SK-N-SH treated with all-trans-retinoic acid at 6 μM for 48 hours (cell line): ENCODE data around the gene FGGY.

Experiments used
- ATAC-seq: fragments of 200-7000 bp; cut with Tn5 transposase; 3 replicates; pipeline ENCODE4 v1.9.1; 2020; ENCODE audit warnings: mild to moderate bottlenecking, moderate library complexity
- ARNTL ChIP-seq: fragments of 450-650 bp; formaldehyde crosslinking; IDR thresholded peaks from 2 replicates; pipeline ENCODE4 v1.5.0; 2020; ENCODE audit warnings: low read depth, mild to moderate bottlenecking, moderate library complexity, borderline replicate concordance
- BACH2 ChIP-seq: fragments of 250-450 bp; sonication (Bioruptor Pico); IDR thresholded peaks from 2 replicates; pipeline ENCODE4 v1.9.0; 2021; ENCODE audit warnings: mild to moderate bottlenecking, borderline replicate concordance
- CSDC2 ChIP-seq: fragments of 250-450 bp; sonication (Bioruptor Pico); IDR thresholded peaks from 2 replicates; pipeline ENCODE4 v1.5.0; 2020; ENCODE audit warnings: mild to moderate bottlenecking, moderate library complexity
- ESRRG ChIP-seq: fragments of 250-450 bp; sonication (Bioruptor Pico); IDR thresholded peaks from 2 replicates; pipeline ENCODE4 v1.6.1; 2021; ENCODE audit warnings: mild to moderate bottlenecking
- GLIS3 ChIP-seq: fragments of 250-450 bp; sonication (Bioruptor Pico); IDR thresholded peaks from 2 replicates; pipeline ENCODE4 v1.5.0; 2020; ENCODE audit warnings: mild to moderate bottlenecking, moderate library complexity
- ISL1 ChIP-seq: fragments of 250-450 bp; sonication (Bioruptor Pico); IDR thresholded peaks from 2 replicates; pipeline ENCODE4 v2.1.2; 2022; ENCODE audit warnings: mild to moderate bottlenecking, moderate library complexity
- OSR1 ChIP-seq: fragments of 250-450 bp; sonication (Bioruptor Pico); IDR thresholded peaks from 2 replicates; pipeline ENCODE4 v1.8.0; 2022; ENCODE audit warnings: moderate library complexity, mild to moderate bottlenecking, inconsistent platforms
- PPARA ChIP-seq: fragments of 250-450 bp; sonication (Bioruptor Pico); IDR thresholded peaks from 2 replicates; pipeline ENCODE4 v1.5.0; 2020; ENCODE audit warnings: mild to moderate bottlenecking, borderline replicate concordance
- RARB ChIP-seq: fragments of 250-450 bp; sonication (Bioruptor Pico); IDR thresholded peaks from 2 replicates; pipeline ENCODE4 v1.8.0; 2021; ENCODE audit warnings: mild to moderate bottlenecking, moderate library complexity
- SNAI2 ChIP-seq: fragments of 250-450 bp; sonication (Bioruptor Pico); IDR thresholded peaks from 2 replicates; pipeline ENCODE4 v1.5.0; 2020; ENCODE audit warnings: mild to moderate bottlenecking, moderate library complexity
- TCF4 ChIP-seq: fragments of 250-450 bp; sonication (Bioruptor Pico); IDR thresholded peaks from 2 replicates; pipeline ENCODE4 v1.8.0; 2021; ENCODE audit warnings: mild to moderate bottlenecking, moderate library complexity, borderline replicate concordance
- TOX ChIP-seq: fragments of 250-450 bp; sonication (Bioruptor Pico); IDR thresholded peaks from 2 replicates; pipeline ENCODE4 v1.8.0; 2021; ENCODE audit warnings: mild to moderate bottlenecking, moderate library complexity, borderline replicate concordance
- ZC3H10 ChIP-seq: fragments of 250-450 bp; sonication (Bioruptor Pico); IDR thresholded peaks from 2 replicates; pipeline ENCODE4 v1.5.1; 2021; ENCODE audit warnings: mild to moderate bottlenecking, moderate library complexity
- ZFP3 ChIP-seq: fragments of 250-450 bp; sonication (Bioruptor Pico); IDR thresholded peaks from 2 replicates; pipeline ENCODE4 v1.5.0; 2020; ENCODE audit warnings: mild to moderate bottlenecking, moderate library complexity
- ZNF565 ChIP-seq: fragments of 450-650 bp; formaldehyde crosslinking; conservative IDR thresholded peaks from 2 replicates; pipeline ENCODE4 v1.5.0; 2020; ENCODE audit warnings: low read depth, mild to moderate bottlenecking, moderate library complexity
- ZNF70 ChIP-seq: fragments of 450-650 bp; formaldehyde crosslinking; IDR thresholded peaks from 2 replicates; pipeline ENCODE4 v1.5.0; 2020; ENCODE audit warnings: mild to moderate bottlenecking, moderate library complexity
- ZNF8 ChIP-seq: fragments of 450-650 bp; formaldehyde crosslinking; IDR thresholded peaks from 2 replicates; pipeline ENCODE4 v1.5.0; 2020; ENCODE audit warnings: mild to moderate bottlenecking, moderate library complexity
- TF ChIP-seq, protein P1 (sequence below): fragments of 250-450 bp; sonication (Bioruptor Pico); IDR thresholded peaks from 2 replicates; pipeline ENCODE4 v1.5.1; 2020; ENCODE audit warnings: low read depth, mild to moderate bottlenecking, moderate library complexity
- TF ChIP-seq, protein P2 (sequence below): fragments of 250-450 bp; sonication (Bioruptor Pico); IDR thresholded peaks from 2 replicates; pipeline ENCODE4 v1.5.1; 2021; ENCODE audit warnings: mild to moderate bottlenecking, moderate library complexity
- TF ChIP-seq, protein P3 (sequence below): fragments of 250-450 bp; sonication (Bioruptor Pico); IDR thresholded peaks from 2 replicates; pipeline ENCODE4 v1.8.0; 2021; ENCODE audit warnings: low read depth, mild to moderate bottlenecking, moderate library complexity, borderline replicate concordance
- TF ChIP-seq, protein P4 (sequence below): fragments of 250-450 bp; sonication (Bioruptor Pico); IDR thresholded peaks from 2 replicates; pipeline ENCODE4 v1.5.0; 2020; ENCODE audit warnings: mild to moderate bottlenecking, moderate library complexity
- TF ChIP-seq, protein P5 (sequence below): fragments of 250-450 bp; sonication (Bioruptor Pico); IDR thresholded peaks from 2 replicates; pipeline ENCODE4 v1.8.0; 2020; ENCODE audit warnings: mild to moderate bottlenecking, moderate library complexity, borderline replicate concordance

Gene FGGY

DNA sequence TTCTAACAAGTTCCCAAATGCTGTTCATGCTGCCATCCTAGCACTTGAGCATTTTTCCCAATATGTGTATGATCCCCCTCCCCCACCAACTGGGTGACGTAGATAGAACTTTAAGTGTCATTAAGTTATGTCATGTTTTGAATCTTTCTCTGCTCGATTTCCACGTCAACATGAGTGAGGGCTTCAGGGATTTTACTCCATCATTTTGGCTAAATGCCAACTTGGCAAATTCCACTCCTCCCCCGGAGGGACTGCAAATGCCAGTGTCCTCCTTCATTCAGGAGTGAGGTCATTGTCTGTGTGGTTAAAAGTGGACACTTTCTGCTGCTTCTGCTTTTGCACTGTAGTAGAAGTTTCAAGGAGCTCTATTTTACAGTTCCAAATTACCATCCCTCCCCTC, 201.7 kb downstream of the FGGY start:
- peak; percentile 77 for ATAC-seq
- no peak for TF ChIP-seq ESRRG (CRISPR knock-in tag)
- TF ChIP-seq, protein P1, sequence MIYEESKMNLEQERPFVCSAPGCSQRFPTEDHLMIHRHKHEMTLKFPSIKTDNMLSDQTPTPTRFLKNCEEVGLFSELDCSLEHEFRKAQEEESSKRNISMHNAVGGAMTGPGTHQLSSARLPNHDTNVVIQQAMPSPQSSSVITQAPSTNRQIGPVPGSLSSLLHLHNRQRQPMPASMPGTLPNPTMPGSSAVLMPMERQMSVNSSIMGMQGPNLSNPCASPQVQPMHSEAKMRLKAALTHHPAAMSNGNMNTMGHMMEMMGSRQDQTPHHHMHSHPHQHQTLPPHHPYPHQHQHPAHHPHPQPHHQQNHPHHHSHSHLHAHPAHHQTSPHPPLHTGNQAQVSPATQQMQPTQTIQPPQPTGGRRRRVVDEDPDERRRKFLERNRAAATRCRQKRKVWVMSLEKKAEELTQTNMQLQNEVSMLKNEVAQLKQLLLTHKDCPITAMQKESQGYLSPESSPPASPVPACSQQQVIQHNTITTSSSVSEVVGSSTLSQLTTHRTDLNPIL, result 0 out of 2 replicates have a peak, but pooled peaks have one; percentile 27
- TF ChIP-seq, all 23 proteins: peak for 1

- peak; percentile 55 for ATAC-seq
- no peak for TF ChIP-seq ZNF565 (CRISPR knock-in tag)
- TF ChIP-seq OSR1 (CRISPR knock-in tag), result no peak
- no peak for TF ChIP-seq ZNF70
- TF ChIP-seq, protein P2, sequence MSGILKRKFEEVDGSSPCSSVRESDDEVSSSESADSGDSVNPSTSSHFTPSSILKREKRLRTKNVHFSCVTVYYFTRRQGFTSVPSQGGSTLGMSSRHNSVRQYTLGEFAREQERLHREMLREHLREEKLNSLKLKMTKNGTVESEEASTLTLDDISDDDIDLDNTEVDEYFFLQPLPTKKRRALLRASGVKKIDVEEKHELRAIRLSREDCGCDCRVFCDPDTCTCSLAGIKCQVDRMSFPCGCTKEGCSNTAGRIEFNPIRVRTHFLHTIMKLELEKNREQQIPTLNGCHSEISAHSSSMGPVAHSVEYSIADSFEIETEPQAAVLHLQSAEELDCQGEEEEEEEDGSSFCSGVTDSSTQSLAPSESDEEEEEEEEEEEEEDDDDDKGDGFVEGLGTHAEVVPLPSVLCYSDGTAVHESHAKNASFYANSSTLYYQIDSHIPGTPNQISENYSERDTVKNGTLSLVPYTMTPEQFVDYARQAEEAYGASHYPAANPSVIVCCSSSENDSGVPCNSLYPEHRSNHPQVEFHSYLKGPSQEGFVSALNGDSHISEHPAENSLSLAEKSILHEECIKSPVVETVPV, result no peak
- TF ChIP-seq, protein P3, sequence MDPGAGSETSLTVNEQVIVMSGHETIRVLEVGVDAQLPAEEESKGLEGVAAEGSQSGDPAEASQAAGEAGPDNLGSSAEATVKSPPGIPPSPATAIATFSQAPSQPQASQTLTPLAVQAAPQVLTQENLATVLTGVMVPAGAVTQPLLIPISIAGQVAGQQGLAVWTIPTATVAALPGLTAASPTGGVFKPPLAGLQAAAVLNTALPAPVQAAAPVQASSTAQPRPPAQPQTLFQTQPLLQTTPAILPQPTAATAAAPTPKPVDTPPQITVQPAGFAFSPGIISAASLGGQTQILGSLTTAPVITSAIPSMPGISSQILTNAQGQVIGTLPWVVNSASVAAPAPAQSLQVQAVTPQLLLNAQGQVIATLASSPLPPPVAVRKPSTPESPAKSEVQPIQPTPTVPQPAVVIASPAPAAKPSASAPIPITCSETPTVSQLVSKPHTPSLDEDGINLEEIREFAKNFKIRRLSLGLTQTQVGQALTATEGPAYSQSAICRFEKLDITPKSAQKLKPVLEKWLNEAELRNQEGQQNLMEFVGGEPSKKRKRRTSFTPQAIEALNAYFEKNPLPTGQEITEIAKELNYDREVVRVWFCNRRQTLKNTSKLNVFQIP (CRISPR knock-in tag), result no peak
- no peak for TF ChIP-seq BACH2 (CRISPR knock-in tag)
- TF ChIP-seq CSDC2, result no peak
- TF ChIP-seq ZNF8, result no peak
- no peak for TF ChIP-seq ESRRG (CRISPR knock-in tag)
- no peak for TF ChIP-seq ISL1 (CRISPR knock-in tag)
- TF ChIP-seq TOX, result no peak
- no peak for TF ChIP-seq ARNTL (CRISPR knock-in tag)
- no peak for TF ChIP-seq SNAI2 (CRISPR knock-in tag)
- TF ChIP-seq PPARA (CRISPR knock-in tag), result no peak
- TF ChIP-seq ZFP3 (CRISPR knock-in tag), result no peak
- no peak for TF ChIP-seq TCF4 (CRISPR knock-in tag)
- TF ChIP-seq, protein P1, result no peak
Measured at GRCh38 chr1:59499273-59499942, 202.5 kb downstream of the FGGY start.

DNA sequence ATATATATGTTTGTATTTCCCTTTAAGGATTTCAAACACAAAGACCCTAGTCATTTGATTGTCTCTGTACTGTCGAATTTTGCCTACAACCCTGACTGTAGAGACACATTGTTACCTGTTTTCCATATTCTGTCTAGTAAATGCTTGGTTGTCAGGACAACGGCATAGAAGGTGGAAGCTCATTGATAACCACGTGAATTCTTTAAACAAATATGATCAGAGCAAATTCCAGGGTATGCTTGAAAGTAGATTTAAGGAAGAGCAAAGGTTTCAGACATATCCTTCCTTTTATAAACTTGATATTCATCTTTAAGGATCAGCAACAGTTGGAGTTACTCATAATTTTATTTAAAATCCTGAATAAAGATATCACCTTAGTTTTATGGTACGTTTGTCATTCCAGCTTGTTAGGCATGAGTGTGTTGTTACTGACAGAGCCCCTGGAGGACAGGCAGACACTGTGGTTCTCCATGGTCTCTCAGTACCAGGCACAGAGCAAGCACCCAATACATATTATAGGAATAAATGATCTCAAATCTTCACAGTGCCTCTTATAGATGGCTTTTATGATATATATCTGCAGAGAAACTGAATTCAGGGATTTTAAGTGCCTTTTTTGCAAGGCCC, 203.2 kb downstream of the FGGY start:
- TF ChIP-seq RARB (no peak), TOX (no peak), ZC3H10 (CRISPR knock-in tag) (no peak), ARNTL (CRISPR knock-in tag) (no peak), ZNF565 (CRISPR knock-in tag) (no peak), ISL1 (CRISPR knock-in tag) (no peak), ZNF70 (no peak), TCF4 (CRISPR knock-in tag) (no peak), ZNF8 (no peak), ZFP3 (CRISPR knock-in tag) (no peak), OSR1 (CRISPR knock-in tag) (no peak), GLIS3 (CRISPR knock-in tag) (no peak)
- TF ChIP-seq, protein P2, result no peak
- TF ChIP-seq, protein P4, sequence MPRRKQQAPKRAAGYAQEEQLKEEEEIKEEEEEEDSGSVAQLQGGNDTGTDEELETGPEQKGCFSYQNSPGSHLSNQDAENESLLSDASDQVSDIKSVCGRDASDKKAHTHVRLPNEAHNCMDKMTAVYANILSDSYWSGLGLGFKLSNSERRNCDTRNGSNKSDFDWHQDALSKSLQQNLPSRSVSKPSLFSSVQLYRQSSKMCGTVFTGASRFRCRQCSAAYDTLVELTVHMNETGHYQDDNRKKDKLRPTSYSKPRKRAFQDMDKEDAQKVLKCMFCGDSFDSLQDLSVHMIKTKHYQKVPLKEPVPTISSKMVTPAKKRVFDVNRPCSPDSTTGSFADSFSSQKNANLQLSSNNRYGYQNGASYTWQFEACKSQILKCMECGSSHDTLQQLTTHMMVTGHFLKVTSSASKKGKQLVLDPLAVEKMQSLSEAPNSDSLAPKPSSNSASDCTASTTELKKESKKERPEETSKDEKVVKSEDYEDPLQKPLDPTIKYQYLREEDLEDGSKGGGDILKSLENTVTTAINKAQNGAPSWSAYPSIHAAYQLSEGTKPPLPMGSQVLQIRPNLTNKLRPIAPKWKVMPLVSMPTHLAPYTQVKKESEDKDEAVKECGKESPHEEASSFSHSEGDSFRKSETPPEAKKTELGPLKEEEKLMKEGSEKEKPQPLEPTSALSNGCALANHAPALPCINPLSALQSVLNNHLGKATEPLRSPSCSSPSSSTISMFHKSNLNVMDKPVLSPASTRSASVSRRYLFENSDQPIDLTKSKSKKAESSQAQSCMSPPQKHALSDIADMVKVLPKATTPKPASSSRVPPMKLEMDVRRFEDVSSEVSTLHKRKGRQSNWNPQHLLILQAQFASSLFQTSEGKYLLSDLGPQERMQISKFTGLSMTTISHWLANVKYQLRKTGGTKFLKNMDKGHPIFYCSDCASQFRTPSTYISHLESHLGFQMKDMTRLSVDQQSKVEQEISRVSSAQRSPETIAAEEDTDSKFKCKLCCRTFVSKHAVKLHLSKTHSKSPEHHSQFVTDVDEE (CRISPR knock-in tag), result no peak
- TF ChIP-seq, protein P5, sequence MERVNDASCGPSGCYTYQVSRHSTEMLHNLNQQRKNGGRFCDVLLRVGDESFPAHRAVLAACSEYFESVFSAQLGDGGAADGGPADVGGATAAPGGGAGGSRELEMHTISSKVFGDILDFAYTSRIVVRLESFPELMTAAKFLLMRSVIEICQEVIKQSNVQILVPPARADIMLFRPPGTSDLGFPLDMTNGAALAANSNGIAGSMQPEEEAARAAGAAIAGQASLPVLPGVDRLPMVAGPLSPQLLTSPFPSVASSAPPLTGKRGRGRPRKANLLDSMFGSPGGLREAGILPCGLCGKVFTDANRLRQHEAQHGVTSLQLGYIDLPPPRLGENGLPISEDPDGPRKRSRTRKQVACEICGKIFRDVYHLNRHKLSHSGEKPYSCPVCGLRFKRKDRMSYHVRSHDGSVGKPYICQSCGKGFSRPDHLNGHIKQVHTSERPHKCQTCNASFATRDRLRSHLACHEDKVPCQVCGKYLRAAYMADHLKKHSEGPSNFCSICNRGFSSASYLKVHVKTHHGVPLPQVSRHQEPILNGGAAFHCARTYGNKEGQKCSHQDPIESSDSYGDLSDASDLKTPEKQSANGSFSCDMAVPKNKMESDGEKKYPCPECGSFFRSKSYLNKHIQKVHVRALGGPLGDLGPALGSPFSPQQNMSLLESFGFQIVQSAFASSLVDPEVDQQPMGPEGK (CRISPR knock-in tag), result no peak
- no peak for ATAC-seq
